ENCODE data around the gene PNMA8B. TPM values are rescaled to one million over a fixed set of nuclear protein-coding genes. Genes with fewer than 3 reads are reported as not detected.

PNMA8B gene
- total RNA-seq, 6 experiments from 2014 or later: 0.02 to 0.17 (median 0.07) TPM; not detected in 2

GRCh38 chr19:46515290-46515609 lies 19.6 kb upstream of the PNMA8B start:
- Mint-ChIP-seq H3K4me3 (no peak overlapping the region), H3K9me3 (peaks cover 15% of the 10 kb centered on the region), H3K36me3 (ENCODE audit: low read depth) (peaks cover 11% of the 10 kb centered on the region), H3K27me3 (ENCODE audit: insufficient read depth) (peaks cover 15% of the 10 kb centered on the region), H3K4me1 (ENCODE audit: low read depth) (peaks cover 13% of the 10 kb centered on the region), H3K27ac (no peak overlapping the region)
- no peak for DNase-seq
- TF ChIP-seq, protein P1, sequence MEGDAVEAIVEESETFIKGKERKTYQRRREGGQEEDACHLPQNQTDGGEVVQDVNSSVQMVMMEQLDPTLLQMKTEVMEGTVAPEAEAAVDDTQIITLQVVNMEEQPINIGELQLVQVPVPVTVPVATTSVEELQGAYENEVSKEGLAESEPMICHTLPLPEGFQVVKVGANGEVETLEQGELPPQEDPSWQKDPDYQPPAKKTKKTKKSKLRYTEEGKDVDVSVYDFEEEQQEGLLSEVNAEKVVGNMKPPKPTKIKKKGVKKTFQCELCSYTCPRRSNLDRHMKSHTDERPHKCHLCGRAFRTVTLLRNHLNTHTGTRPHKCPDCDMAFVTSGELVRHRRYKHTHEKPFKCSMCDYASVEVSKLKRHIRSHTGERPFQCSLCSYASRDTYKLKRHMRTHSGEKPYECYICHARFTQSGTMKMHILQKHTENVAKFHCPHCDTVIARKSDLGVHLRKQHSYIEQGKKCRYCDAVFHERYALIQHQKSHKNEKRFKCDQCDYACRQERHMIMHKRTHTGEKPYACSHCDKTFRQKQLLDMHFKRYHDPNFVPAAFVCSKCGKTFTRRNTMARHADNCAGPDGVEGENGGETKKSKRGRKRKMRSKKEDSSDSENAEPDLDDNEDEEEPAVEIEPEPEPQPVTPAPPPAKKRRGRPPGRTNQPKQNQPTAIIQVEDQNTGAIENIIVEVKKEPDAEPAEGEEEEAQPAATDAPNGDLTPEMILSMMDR (IDR thresholded peaks at IDR 0.05): no peak

GRCh38 chr19:46514589-46515289 lies 19.1 kb upstream of the PNMA8B start:
- no peak overlapping the region for H3K27ac Mint-ChIP-seq
- peaks cover 13% of the 10 kb centered on the region for H3K4me1 Mint-ChIP-seq (ENCODE audit: low read depth)
- peaks cover 15% of the 10 kb centered on the region for H3K9me3 Mint-ChIP-seq
- TF ChIP-seq, protein P1 (IDR thresholded peaks at IDR 0.05): no peak
- H3K4me3 Mint-ChIP-seq: no peak overlapping the region; the same call in 1 of the 2 replicates
- H3K27me3 Mint-ChIP-seq (ENCODE audit: insufficient read depth): peaks cover 15% of the 10 kb centered on the region
- DNase-seq: no peak
- peaks cover 11% of the 10 kb centered on the region for H3K36me3 Mint-ChIP-seq (ENCODE audit: low read depth)

- peak overlapping the region; percentile 52; the same call in 1 of the 2 replicates for H3K27ac Mint-ChIP-seq
- TF ChIP-seq, protein P1 (IDR thresholded peaks at IDR 0.05): peak; percentile 93
- no peak overlapping the region; the same call in 1 of the 2 replicates for H3K4me3 Mint-ChIP-seq
- peaks cover 11% of the 10 kb centered on the region for H3K36me3 Mint-ChIP-seq (ENCODE audit: low read depth)
- H3K27me3 Mint-ChIP-seq (ENCODE audit: insufficient read depth): peaks cover 15% of the 10 kb centered on the region
- DNase-seq: peak; percentile 18
- H3K9me3 Mint-ChIP-seq: peaks cover 15% of the 10 kb centered on the region
- peaks cover 13% of the 10 kb centered on the region for H3K4me1 Mint-ChIP-seq (ENCODE audit: low read depth)
Observed at GRCh38 chr19:46513461-46514236, 18.0 kb upstream of the PNMA8B start.

- TF ChIP-seq, protein P1 (IDR thresholded peaks at IDR 0.05): no peak
- no peak overlapping the region for H3K27ac Mint-ChIP-seq
- no peak overlapping the region for H3K4me3 Mint-ChIP-seq
- peaks cover 20% of the 10 kb centered on the region for H3K27me3 Mint-ChIP-seq (ENCODE audit: insufficient read depth)
- peaks cover 11% of the 10 kb centered on the region for H3K36me3 Mint-ChIP-seq (ENCODE audit: low read depth)
- peaks cover 13% of the 10 kb centered on the region for H3K4me1 Mint-ChIP-seq (ENCODE audit: low read depth)
- H3K9me3 Mint-ChIP-seq: peaks cover 15% of the 10 kb centered on the region
- DNase-seq: no peak
Observed at GRCh38 chr19:46511237-46511636, 15.6 kb upstream of the PNMA8B start.

GRCh38 chr19:46508206-46508605 lies 12.5 kb upstream of the PNMA8B start:
- H3K9me3 Mint-ChIP-seq: peaks cover 15% of the 10 kb centered on the region
- TF ChIP-seq, protein P1 (IDR thresholded peaks at IDR 0.05): no peak
- peaks cover 11% of the 10 kb centered on the region for H3K36me3 Mint-ChIP-seq (ENCODE audit: low read depth)
- peaks cover 13% of the 10 kb centered on the region for H3K27me3 Mint-ChIP-seq (ENCODE audit: insufficient read depth)
- no peak for DNase-seq
- H3K27ac Mint-ChIP-seq: no peak overlapping the region
- no peak overlapping the region for H3K4me3 Mint-ChIP-seq
- peaks cover 10% of the 10 kb centered on the region for H3K4me1 Mint-ChIP-seq (ENCODE audit: low read depth)
